IMR-90 (cell line): ENCODE measurements around the gene PDE11A. TPM values are rescaled to one million over a fixed set of nuclear protein-coding genes. Genes with fewer than 3 reads are reported as not detected.

Experiments used
- ATAC-seq: fragments of 200-7000 bp; cut with Tn5 transposase; 2 replicates; pipeline ENCODE4 v1.9.1; 2020; ENCODE audit warnings: low read depth, mild to moderate bottlenecking, moderate library complexity
- BruUV-seq: library from RNA; stranded (reverse); fragments of 400-500 nt; replicated peaks from 2 replicates; lab custom pipeline; 2021; lab: Mats Ljungman, UMichigan
- CTCF ChIA-PET: fragments of 300-600 bp; formaldehyde crosslinking; extraction: SDS; loops from one replicate; lab custom pipeline; 2021; ENCODE audit warnings: antibody characterized with exemption; lab: Yijun Ruan, JAX
- POLR2A ChIA-PET: fragments of 300-600 bp; sonication (Branson Sonifier 250); formaldehyde crosslinking; loops from one replicate; lab custom pipeline; 2022; ENCODE audit warnings: antibody characterized with exemption; ENCODE audit not compliant: unreplicated experiment; lab: Charles Lee
- DNase-seq: peaks from one replicate; pipeline ENCODE4 v3.0.0; 2013
- H2AFZ ChIP-seq: replicated peaks from 2 replicates; pipeline ENCODE3; 2013; ENCODE audit warnings: low read length, mild to moderate bottlenecking; ENCODE audit not compliant: poor library complexity
- H2AK5ac ChIP-seq: 2 replicates; pipeline ENCODE4 v1.6.1; 2013; ENCODE audit warnings: low read depth, low read length, inconsistent platforms
- H2AK9ac ChIP-seq: replicated peaks from 2 replicates; pipeline ENCODE3; 2013; ENCODE audit warnings: mild to moderate bottlenecking, low read depth, low read length, moderate library complexity; ENCODE audit not compliant: poor library complexity
- H2BK120ac ChIP-seq: 2 replicates; pipeline ENCODE4 v1.6.1; 2013; ENCODE audit warnings: low read depth, low read length, inconsistent platforms
- H2BK15ac ChIP-seq: 3 replicates; pipeline ENCODE4 v1.6.1; 2013; ENCODE audit warnings: low read depth, low read length, inconsistent platforms
- H2BK20ac ChIP-seq: 2 replicates; pipeline ENCODE4 v1.6.1; 2013; ENCODE audit warnings: low read depth, mild to moderate bottlenecking, inconsistent platforms, low read length, moderate library complexity
- H2BK5ac ChIP-seq: 2 replicates; pipeline ENCODE4 v1.6.1; 2013; ENCODE audit warnings: mild to moderate bottlenecking, low read depth, low read length, inconsistent platforms; ENCODE audit not compliant: poor library complexity, severe bottlenecking
- H3K14ac ChIP-seq: replicated peaks from 2 replicates; pipeline ENCODE4 v1.6.1; 2013; ENCODE audit warnings: low read depth, low read length, inconsistent platforms
- H3K18ac ChIP-seq: 2 replicates; pipeline ENCODE4 v1.6.1; 2013; ENCODE audit warnings: low read depth, low read length, control low read depth
- H3K23ac ChIP-seq: 2 replicates; pipeline ENCODE4 v1.6.1; 2013; ENCODE audit warnings: low read depth, low read length, inconsistent platforms
- H3K27ac ChIP-seq: 2 replicates; pipeline ENCODE4 v1.5.1; 2013; ENCODE audit warnings: mild to moderate bottlenecking, control low read depth, low read length; ENCODE audit not compliant: insufficient read depth
- H3K27me3 ChIP-seq: 2 replicates; pipeline ENCODE4 v1.6.1; 2013; ENCODE audit warnings: low read length; ENCODE audit not compliant: control insufficient read depth, insufficient read depth
- H3K36me3 ChIP-seq: 2 replicates; pipeline ENCODE4 v1.6.1; 2013; ENCODE audit warnings: low read length, mixed read lengths; ENCODE audit not compliant: control insufficient read depth, insufficient read depth
- H3K4ac ChIP-seq: 2 replicates; pipeline ENCODE4 v1.6.1; 2013; ENCODE audit warnings: low read depth, low read length, inconsistent platforms
- H3K4me1 ChIP-seq: 2 replicates; pipeline ENCODE4 v1.6.1; 2013; ENCODE audit warnings: low read length, mixed read lengths; ENCODE audit not compliant: control insufficient read depth, insufficient read depth
- H3K4me2 ChIP-seq: 2 replicates; pipeline ENCODE4 v1.6.1; 2013; ENCODE audit warnings: low read depth, mild to moderate bottlenecking, control low read depth, low read length, moderate library complexity
- H3K4me3 ChIP-seq: 2 replicates; pipeline ENCODE4 v1.5.1; 2013; ENCODE audit warnings: low read depth, mild to moderate bottlenecking, control low read depth, low read length, moderate library complexity; ENCODE audit not compliant: insufficient read depth
- H3K56ac ChIP-seq: 2 replicates; pipeline ENCODE4 v1.6.1; 2013; ENCODE audit warnings: low read length, inconsistent platforms; ENCODE audit not compliant: insufficient read depth; ENCODE audit errors: extremely low read depth
- H3K79me1 ChIP-seq, 2 experiments: 2 replicates each; pipeline ENCODE4 v1.6.1; 2013; ENCODE audit warnings: low read length in 2 of 2, inconsistent platforms in 1 of 2, low read depth in 1 of 2
- H3K9ac ChIP-seq: 2 replicates; pipeline ENCODE4 v1.6.1; 2013; ENCODE audit warnings: low read depth, low read length, control low read depth
- H3K9me1 ChIP-seq: 2 replicates; pipeline ENCODE4 v1.6.1; 2013; ENCODE audit warnings: low read length, inconsistent platforms; ENCODE audit not compliant: insufficient read depth
- H3K9me3 ChIP-seq: 2 replicates; pipeline ENCODE4 v1.6.1; 2013; ENCODE audit warnings: low read length; ENCODE audit not compliant: control insufficient read depth, insufficient read depth
- H4K20me1 ChIP-seq: 2 replicates; pipeline ENCODE4 v1.6.1; 2013; ENCODE audit warnings: low read length, inconsistent platforms; ENCODE audit not compliant: insufficient read depth
- H4K5ac ChIP-seq: 2 replicates; pipeline ENCODE4 v1.6.1; 2013; ENCODE audit warnings: mild to moderate bottlenecking, low read depth, low read length, control low read depth
- H4K8ac ChIP-seq, 2 experiments: 2 replicates each; pipeline ENCODE4 v1.6.1; 2013; ENCODE audit warnings: low read depth in 2 of 2, low read length in 2 of 2, control low read depth in 1 of 2, inconsistent platforms in 1 of 2
- H4K91ac ChIP-seq: 2 replicates; pipeline ENCODE4 v1.6.1; 2013; ENCODE audit warnings: low read depth, low read length, inconsistent platforms; ENCODE audit not compliant: insufficient read depth
- BHLHE40 ChIP-seq: fragments of 150-350 bp; IDR thresholded peaks from 2 replicates; pipeline ENCODE4 v1.6.1; 2016; ENCODE audit warnings: mild to moderate bottlenecking, low read depth, low read length
- CEBPB ChIP-seq: IDR thresholded peaks from 2 replicates; pipeline ENCODE4 v1.6.1; 2012; ENCODE audit warnings: low read depth, low read length, improper control_type of control experiment
- CHD1 ChIP-seq: IDR thresholded peaks from 2 replicates; pipeline ENCODE4 v1.6.1; 2012; ENCODE audit warnings: low read depth, low read length, improper control_type of control experiment
- CTCF ChIP-seq: conservative IDR thresholded peaks from 2 replicates; pipeline ENCODE4 v1.5.1; 2012; ENCODE audit warnings: mild to moderate bottlenecking, low read depth, low read length, improper control_type of control experiment
- ELK1 ChIP-seq: fragments of 150-350 bp; IDR thresholded peaks from 2 replicates; pipeline ENCODE4 v1.6.1; 2016; ENCODE audit warnings: low read depth, mild to moderate bottlenecking, low read length, moderate library complexity, borderline replicate concordance
- FOS ChIP-seq: fragments of 150-350 bp; IDR thresholded peaks from 2 replicates; pipeline ENCODE4 v1.6.1; 2016; ENCODE audit warnings: low read depth, low read length
- MAFK ChIP-seq: IDR thresholded peaks from 2 replicates; pipeline ENCODE4 v1.6.1; 2012; ENCODE audit warnings: low read depth, low read length, improper control_type of control experiment
- MAZ ChIP-seq: IDR thresholded peaks from 2 replicates; pipeline ENCODE4 v1.6.1; 2012; ENCODE audit warnings: low read depth, mild to moderate bottlenecking, low read length, improper control_type of control experiment, moderate library complexity, borderline replicate concordance
- MXI1 ChIP-seq: IDR thresholded peaks from 2 replicates; pipeline ENCODE4 v1.6.1; 2012; ENCODE audit warnings: low read depth, mild to moderate bottlenecking, low read length, moderate library complexity, borderline replicate concordance
- NFE2L2 ChIP-seq: fragments of 150-350 bp; IDR thresholded peaks from 2 replicates; pipeline ENCODE4 v1.6.1; 2016; ENCODE audit warnings: low read depth, mild to moderate bottlenecking, low read length
- POLR2A ChIP-seq: IDR thresholded peaks from 2 replicates; pipeline ENCODE4 v1.6.1; 2012; ENCODE audit warnings: mild to moderate bottlenecking, low read depth, low read length
- RAD21 ChIP-seq: IDR thresholded peaks from 2 replicates; pipeline ENCODE4 v1.6.1; 2012; ENCODE audit warnings: low read length, improper control_type of control experiment
- RCOR1 ChIP-seq: IDR thresholded peaks from 2 replicates; pipeline ENCODE4 v1.6.1; 2012; ENCODE audit warnings: mild to moderate bottlenecking, low read length, improper control_type of control experiment; ENCODE audit not compliant: insufficient replicate concordance
- RFX5 ChIP-seq: IDR thresholded peaks from 2 replicates; pipeline ENCODE4 v1.8.0; 2012; ENCODE audit warnings: low read depth, mild to moderate bottlenecking, low read length, moderate library complexity
- SMC3 ChIP-seq: fragments of 150-350 bp; IDR thresholded peaks from 2 replicates; pipeline ENCODE4 v1.6.1; 2016; ENCODE audit warnings: low read depth, mild to moderate bottlenecking, antibody characterized with exemption, low read length, moderate library complexity
- USF2 ChIP-seq: fragments of 150-350 bp; IDR thresholded peaks from 2 replicates; pipeline ENCODE4 v1.6.1; 2017; ENCODE audit warnings: mild to moderate bottlenecking, antibody characterized with exemption, low read length, low read depth
- WGBS, 2 experiments: methylation state at CpG; one replicate each; pipeline versions ENCODE4 v1.1.5 to v1.1.7; 2013; ENCODE audit warnings: missing lambda C conversion rate in 2 of 2; ENCODE audit not compliant: insufficient read length in 1 of 2; ENCODE audit errors: extremely low coverage in 2 of 2; 5-methylcytosine and 5-hydroxymethylcytosine counted together
- dilution Hi-C: fragments of 300-500 bp; cut with HindIII; formaldehyde crosslinking; loops from one replicate; pipeline ENCODE4 v1.14.3; 2018; ENCODE audit warnings: low sequenced_read_pairs; ENCODE audit not compliant: unreplicated experiment
- in situ Hi-C: fragments of 300-500 bp; cut with MboI; formaldehyde crosslinking; loops from 3 replicates; pipeline ENCODE4 v1.14.3; 2019; ENCODE audit warnings: low sequenced_read_pairs, inconsistent platforms, mixed read lengths
- intact Hi-C: fragments of 100-400 bp; cut with micrococcal nuclease; formaldehyde crosslinking; loops from 2 replicates; pipeline ENCODE4 v1.10.0; 2022
- polyA plus RNA-seq, 3 experiments: library from polyadenylated mRNA; depleted of rRNA; stranded (reverse); fragments of >200 nt; gene quantifications; 2 replicates each; pipeline ENCODE4 v1.2.3, GENCODE V29; 2012; ENCODE audit warnings: low replicate concordance in 1 of 3
- total RNA-seq: library from RNA; depleted of rRNA; stranded (reverse); fragments of >200 nt; gene quantifications from 2 replicates; pipeline ENCODE4 v1.2.3, GENCODE V29; 2012

The PDE11A gene
- total and polyA plus RNA-seq, 2 of the 4 experiments (the other 2 are of a cell fraction), result 0.21 to 0.72 TPM

- Histone ChIP-seq H4K5ac (no peak overlapping the region), H3K4me1 (no peaks in the 10 kb centered on the region), H2BK20ac (no peak overlapping the region), H3K9me3 (no peaks in the 10 kb centered on the region), H3K9ac (no peak overlapping the region), H3K27ac (no peak overlapping the region), H3K56ac (no peak overlapping the region), H3K27me3 (no peaks in the 10 kb centered on the region), H2BK120ac (no peak overlapping the region), H4K91ac (no peak overlapping the region), H2BK15ac (no peak overlapping the region), H3K14ac (no peak overlapping the region), H3K18ac (no peak overlapping the region), H3K9me1 (no peaks in the 10 kb centered on the region), H4K20me1 (no peaks in the 10 kb centered on the region), H3K4ac (no peak overlapping the region), H3K4me3 (no peak overlapping the region), H2AFZ (no peak overlapping the region), H3K23ac (no peak overlapping the region), H2AK5ac (no peak overlapping the region), H2BK5ac (no peak overlapping the region), H4K8ac (no peak overlapping the region), H3K36me3 (no peaks in the 10 kb centered on the region), H2AK9ac (no peak overlapping the region), H3K4me2 (no peak overlapping the region), H3K79me1 (no peaks in the 10 kb centered on the region)
- WGBS, 2 experiments, result no CpG with 5 or more reads among the region's 2 CpGs
- in situ Hi-C loops, result no loop called here
- intact Hi-C loops, result no loop called here
- DNase-seq (no peak), ATAC-seq (no peak)
- TF ChIP-seq CHD1, result no peak
- TF ChIP-seq BHLHE40, result no peak
- no peak for TF ChIP-seq SMC3
- TF ChIP-seq CEBPB, result no peak
- TF ChIP-seq MAFK, result no peak
- TF ChIP-seq USF2, result no peak
- TF ChIP-seq ELK1, result no peak
- no peak for TF ChIP-seq MAZ
- TF ChIP-seq RAD21, result no peak
- no peak for TF ChIP-seq FOS
- TF ChIP-seq RCOR1, result no peak
- TF ChIP-seq RFX5, result no peak
- TF ChIP-seq NFE2L2, result no peak
- TF ChIP-seq POLR2A, result no peak
- no peak for TF ChIP-seq CTCF
- TF ChIP-seq MXI1, result no peak
- CTCF ChIA-PET, result no interaction called here
- BruUV-seq, result no TSS peak
- POLR2A ChIA-PET, result no interaction called here
- dilution Hi-C loops, result no loop called here
Observed at GRCh38 chr2:177692042-177692782, 380.4 kb downstream of the PDE11A start.
